DMS 273 (cell line): ENCODE results near the gene DUSP28.
A peak's percentile ranks its signal among the peaks of the same experiment; 100 is the strongest.

ENCODE experiments used
- DNase-seq: peaks from one replicate; lab custom pipeline; 2025; ENCODE audit not compliant: unreplicated experiment; lab: John Stamatoyannopoulos, UW

DUSP28 gene

DNA sequence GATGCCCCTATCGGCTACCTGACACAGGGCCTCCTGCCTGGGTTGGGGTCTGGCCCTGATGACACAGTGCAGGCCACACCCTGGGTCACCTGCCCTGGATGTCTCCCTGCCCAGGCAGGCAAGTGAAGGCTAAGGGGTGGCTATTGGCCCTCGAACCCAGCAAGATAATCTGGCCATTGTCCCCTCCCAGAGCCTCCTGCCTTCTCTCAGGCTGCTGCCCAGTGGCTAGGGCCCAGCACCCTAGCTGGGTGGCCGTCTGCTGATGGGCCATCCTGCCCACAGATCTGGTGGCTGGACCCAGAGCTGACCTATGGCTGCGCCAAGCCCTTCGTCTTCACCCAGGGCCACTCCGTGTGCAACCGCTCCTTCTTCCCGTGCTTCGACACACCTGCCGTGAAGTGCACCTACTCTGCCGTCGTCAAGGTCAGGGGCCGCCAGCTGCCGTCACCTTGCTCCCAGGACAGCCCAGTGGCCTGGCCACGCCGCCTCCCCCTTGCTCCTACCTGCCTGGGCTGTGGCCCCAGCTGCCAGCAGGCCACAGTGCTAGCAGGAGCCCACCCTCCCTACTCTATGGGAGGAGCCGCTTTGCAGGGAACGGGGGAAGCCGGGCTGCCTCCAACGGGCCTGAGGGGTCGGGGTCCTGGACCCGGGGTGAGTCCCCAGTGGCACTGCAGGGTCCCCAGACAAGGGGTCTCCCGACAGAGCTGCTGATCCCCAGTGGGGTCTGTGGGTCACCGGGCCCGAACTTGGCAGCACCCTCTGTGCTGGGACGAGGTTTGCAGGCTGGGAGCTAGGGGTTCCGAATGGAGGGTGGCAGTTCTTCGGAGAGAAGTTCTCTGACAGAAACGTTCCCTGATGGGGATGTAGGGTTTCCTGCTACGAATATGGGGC lies 12.2 kb downstream of the DUSP28 start:
- DNase-seq: no peak

- no peak for DNase-seq
These were observed 12.9 kb downstream of the DUSP28 start for GRCh38 chr2:240573071-240573515.

DNA sequence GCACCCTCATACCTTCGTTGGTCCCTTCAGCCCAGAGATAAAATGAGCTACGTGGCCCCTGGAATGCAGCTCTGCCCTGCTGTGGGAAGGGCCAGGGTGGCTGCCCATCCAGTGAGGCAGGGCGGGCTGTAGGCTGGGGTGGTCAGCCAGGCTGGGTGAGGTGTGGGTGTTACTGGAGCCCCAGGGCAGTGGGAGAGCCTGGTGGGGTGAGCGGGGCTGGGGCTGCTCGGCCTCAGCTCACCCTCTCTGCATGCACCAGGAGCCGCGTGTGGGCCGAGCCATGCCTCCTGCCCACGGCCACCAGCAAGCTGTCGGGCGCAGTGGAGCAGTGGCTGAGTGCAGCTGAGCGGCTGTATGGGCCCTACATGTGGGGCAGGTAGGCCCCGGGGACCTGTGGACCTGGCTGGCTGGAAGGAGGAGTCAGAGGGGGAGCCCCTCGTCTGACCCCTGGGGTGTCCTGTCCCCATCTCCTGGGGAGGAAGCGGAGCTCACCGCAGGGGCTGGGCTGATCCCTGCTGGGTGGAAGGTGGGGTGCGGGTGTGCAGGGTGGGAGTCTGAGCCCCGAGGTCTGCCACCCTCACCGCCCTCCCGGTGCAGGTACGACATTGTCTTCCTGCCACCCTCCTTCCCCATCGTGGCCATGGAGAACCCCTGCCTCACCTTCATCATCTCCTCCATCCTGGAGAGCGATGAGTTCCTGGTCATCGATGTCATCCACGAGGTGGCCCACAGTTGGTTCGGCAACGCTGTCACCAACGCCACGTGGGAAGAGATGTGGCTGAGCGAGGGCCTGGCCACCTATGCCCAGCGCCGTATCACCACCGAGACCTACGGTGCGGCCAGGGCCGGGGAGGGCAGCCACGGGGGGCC lies 13.6 kb downstream of the DUSP28 start:
- DNase-seq: no peak

DNA sequence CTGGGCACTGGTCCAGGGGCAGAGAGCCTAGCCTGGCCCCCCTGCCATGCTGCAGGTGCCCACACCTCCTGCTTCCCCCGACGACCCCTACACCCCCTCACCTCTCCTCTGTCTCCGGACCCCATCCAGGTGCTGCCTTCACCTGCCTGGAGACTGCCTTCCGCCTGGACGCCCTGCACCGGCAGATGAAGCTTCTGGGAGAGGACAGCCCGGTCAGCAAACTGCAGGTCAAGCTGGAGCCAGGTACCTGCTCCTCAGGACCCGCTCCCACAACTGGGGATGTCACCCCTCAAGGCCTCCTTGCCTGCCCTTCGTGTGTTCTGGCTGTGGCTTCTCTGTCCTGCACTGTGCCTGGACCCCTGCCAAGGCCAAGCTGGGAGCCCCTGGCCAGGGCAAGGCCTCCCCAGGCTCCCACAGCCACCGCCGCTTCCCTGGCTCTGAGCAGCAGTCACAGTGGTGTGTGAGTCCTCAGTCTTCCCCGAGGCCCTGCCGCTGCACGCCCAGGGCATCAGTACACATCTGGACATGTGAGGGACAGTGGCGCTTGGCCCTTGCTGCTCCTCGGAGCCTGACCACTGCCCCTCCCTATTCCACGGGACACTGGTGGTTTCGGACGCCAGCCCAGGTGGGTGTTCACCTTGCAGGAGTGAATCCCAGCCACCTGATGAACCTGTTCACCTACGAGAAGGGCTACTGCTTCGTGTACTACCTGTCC lies 14.4 kb downstream of the DUSP28 start:
- no peak for DNase-seq

- DNase-seq: no peak
These were observed 15.2 kb downstream of the DUSP28 start for GRCh38 chr2:240575101-240575965.

DNA sequence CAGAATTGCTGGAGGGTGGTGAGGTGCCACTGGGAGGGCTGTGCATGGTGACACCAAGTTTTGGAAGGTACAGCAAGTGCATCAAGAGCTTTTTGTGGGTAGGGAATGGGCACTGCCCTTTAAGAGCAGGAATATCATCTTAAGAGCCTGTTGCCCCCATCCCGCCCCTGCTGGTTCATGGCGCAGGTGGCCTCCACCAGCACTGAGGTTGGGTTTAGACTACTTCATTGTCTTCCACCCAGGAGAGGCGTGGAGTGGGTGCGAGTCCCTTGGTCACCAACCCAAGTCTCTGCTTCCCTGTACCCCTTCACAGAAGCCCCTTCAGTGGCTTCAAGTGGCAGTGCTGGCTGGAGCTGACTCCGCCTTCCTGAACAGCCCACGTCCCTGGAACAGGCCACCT lies 15.9 kb downstream of the DUSP28 start:
- DNase-seq: no peak

- no peak for DNase-seq
These were observed 16.5 kb downstream of the DUSP28 start for GRCh38 chr2:240576436-240577205.

DNA sequence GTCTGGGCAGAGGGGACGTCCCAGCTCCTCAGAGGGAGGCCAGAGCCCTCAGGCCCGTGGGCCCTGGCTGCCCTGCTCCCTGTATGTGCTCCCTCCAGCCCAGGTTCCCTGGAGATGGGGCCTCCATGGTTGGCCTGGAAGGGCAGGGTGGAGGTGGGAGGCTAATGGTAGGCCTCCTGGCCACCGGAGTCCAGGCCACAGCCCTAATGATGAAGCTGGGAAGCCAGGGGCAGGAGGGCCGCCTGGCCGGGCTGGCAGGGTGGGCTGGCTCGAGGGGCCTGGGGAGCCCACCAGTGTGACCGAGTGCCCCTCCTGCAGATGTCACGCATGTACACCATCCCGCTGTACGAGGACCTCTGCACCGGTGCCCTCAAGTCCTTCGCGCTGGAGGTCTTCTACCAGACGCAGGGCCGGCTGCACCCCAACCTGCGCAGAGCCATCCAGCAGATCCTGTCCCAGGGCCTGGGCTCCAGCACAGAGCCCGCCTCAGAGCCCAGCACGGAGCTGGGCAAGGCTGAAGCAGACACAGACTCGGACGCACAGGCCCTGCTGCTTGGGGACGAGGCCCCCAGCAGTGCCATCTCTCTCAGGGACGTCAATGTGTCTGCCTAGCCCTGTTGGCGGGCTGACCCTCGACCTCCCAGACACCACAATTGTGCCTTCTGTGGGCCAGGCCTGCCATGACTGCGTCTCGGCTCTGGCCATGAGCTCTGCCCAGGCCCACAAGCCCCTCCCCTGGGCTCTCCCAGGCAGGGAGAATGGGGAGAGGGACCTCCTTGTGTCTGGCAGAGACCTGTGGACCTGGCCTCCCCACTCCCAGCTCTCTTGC lies 17.3 kb downstream of the DUSP28 start:
- DNase-seq: no peak

GRCh38 chr2:240578110-240578450 lies 17.9 kb downstream of the DUSP28 start:
- DNase-seq: no peak

- no peak for DNase-seq
These were observed 18.3 kb downstream of the DUSP28 start for GRCh38 chr2:240578488-240578887.

DNA sequence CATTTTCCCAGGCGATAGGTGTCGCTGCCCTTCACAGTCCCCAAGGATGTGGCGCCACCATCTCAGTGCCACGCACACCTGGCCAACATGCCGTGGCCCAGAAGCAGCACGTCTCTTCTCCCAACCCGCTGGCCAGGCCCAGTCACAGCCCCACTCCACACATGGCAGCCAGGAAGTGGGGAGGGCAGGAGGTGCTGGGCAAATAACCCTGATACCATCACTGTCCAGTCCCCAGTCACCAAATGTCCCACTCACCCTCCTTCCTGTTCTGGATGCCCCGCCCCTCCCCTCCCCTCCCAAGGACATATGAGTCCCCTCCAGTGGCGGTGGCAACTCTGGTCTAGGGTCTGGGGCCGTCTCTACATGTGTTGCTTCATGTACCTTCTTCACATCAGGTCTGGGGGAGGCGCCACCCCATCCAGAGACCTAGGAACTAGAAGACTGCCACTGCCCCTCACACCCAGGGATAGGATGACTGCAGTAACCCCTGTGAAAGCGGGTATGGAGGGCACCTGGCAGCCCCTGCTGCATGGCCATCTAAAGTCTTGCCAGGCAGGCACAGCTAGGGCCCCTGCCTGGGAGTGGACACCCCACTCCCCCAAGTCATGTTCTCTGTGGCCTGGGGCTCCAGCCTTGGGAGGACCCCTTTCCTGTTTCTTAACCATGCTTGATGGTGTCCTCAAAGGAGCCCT lies 19.1 kb downstream of the DUSP28 start:
- no peak for DNase-seq

- DNase-seq: peak; percentile 93
These were observed 19.8 kb downstream of the DUSP28 start for GRCh38 chr2:240579771-240580614.

DNA sequence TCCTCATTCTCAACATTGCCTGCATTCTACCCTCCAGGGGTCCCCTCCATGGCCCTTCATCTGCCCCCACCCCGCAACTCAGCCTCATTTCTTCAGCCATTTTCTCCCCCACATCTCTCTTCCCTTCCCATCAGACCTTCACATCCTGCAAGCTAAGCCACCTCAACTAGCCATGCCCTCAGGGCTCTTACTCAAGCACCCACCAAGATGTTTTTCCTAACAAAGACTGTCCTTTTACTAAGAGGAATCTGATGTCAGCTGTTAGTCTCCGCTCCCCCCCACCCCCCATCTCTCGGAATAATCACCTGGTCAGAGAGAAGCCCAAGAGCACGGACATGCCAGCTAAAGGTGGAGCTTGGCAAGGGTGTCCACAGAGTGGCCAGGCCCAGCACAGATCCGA lies 21.7 kb downstream of the DUSP28 start:
- DNase-seq: no peak

- DNase-seq: no peak
These were observed 22.6 kb downstream of the DUSP28 start for GRCh38 chr2:240582781-240583180.

- no peak for DNase-seq
These were observed 23.6 kb downstream of the DUSP28 start for GRCh38 chr2:240583774-240584173.

- peak; percentile 99 for DNase-seq
These were observed 24.4 kb downstream of the DUSP28 start for GRCh38 chr2:240584486-240585031.

- no peak for DNase-seq
These were observed 24.9 kb downstream of the DUSP28 start for GRCh38 chr2:240585101-240585500.
